ENCODE results near the gene CHST8. TPM values are rescaled to one million over a fixed set of nuclear protein-coding genes. Genes with fewer than 3 reads are reported as not detected.

Gene CHST8
- total and polyA plus RNA-seq, 4 donors: 0.05 to 0.07 TPM; not detected in 2

DNA sequence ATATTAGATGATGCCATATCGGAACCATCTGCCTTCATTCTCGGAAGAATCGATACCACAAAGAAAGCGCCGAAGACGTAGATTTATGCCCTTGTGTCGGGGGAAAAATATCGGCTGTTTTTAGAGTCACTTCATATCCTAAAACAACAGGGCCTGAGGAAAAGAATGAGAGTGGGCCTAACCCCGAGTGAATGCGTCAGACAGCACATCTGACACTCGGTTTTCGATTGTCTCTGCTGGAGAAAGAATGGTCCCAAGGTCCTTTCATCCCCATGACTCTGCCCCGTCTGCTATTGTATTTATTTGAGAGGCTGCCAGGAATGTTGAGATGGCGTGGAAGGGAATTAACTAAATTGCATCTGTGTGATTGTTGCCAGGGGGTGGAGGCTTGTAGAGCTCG is 46.1 kb downstream of the CHST8 start:
- Histone ChIP-seq H3K4me3 (ENCODE audit: low read depth in 1 of 3, low read length in 3 of 3) (no peak overlapping the region), H3K9ac (ENCODE audit: low read depth in 1 of 2, low read length in 2 of 2) (no peak overlapping the region), H3K4me1 (ENCODE audit: control insufficient read depth in 4 of 4, insufficient read depth in 4 of 4, low read length in 3 of 4) (no peaks in the 10 kb centered on the region), H3K9me3 (ENCODE audit: control insufficient read depth in 4 of 4, low read length in 3 of 4) (no peaks in the 10 kb centered on the region), H3K36me3 (ENCODE audit: control insufficient read depth in 4 of 4, insufficient read depth in 3 of 4, low read depth in 1 of 4, low read length in 3 of 4) (no peaks in the 10 kb centered on the region), H3K27me3 (ENCODE audit: control insufficient read depth in 4 of 4, insufficient read depth in 4 of 4, low read length in 3 of 4) (peaks cover 0 to 1% (median 0%) of the 10 kb centered on the region in 4 donors), H3K27ac (ENCODE audit: low read depth in 1 of 2, low read length in 2 of 2) (no peak overlapping the region)
- 79% methylated on average over 15 of the region's 15 CpGs for WGBS
- TF ChIP-seq REST (IDR thresholded peaks at IDR 0.05) (no peak), MAX (IDR thresholded peaks at IDR 0.05) (no peak), FOXA1 (IDR thresholded peaks at IDR 0.05) (no peak), HNF4G (IDR thresholded peaks at IDR 0.05) (no peak), RAD21 (IDR thresholded peaks at IDR 0.05) (no peak), SP1 (IDR thresholded peaks at IDR 0.05) (no peak), EGR1 (IDR thresholded peaks at IDR 0.05; ENCODE audit: low read depth in 2 of 2) (no peak), TAF1 (conservative IDR thresholded peaks at IDR 0.05) (no peak), GABPA (IDR thresholded peaks at IDR 0.05 in 1 of 2, conservative IDR thresholded peaks at IDR 0.05 in 1 of 2) (no peak), RXRA (IDR thresholded peaks at IDR 0.05) (no peak), HNF4A (conservative IDR thresholded peaks at IDR 0.05) (no peak), FOXA2 (IDR thresholded peaks at IDR 0.05) (no peak), YY1 (IDR thresholded peaks at IDR 0.05) (no peak), JUND (IDR thresholded peaks at IDR 0.05) (no peak), NR2F2 (IDR thresholded peaks at IDR 0.05) (no peak)
- TF ChIP-seq, protein P1, sequence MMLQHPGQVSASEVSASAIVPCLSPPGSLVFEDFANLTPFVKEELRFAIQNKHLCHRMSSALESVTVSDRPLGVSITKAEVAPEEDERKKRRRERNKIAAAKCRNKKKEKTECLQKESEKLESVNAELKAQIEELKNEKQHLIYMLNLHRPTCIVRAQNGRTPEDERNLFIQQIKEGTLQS (IDR thresholded peaks at IDR 0.05): no peak
- TF ChIP-seq, protein P2, sequence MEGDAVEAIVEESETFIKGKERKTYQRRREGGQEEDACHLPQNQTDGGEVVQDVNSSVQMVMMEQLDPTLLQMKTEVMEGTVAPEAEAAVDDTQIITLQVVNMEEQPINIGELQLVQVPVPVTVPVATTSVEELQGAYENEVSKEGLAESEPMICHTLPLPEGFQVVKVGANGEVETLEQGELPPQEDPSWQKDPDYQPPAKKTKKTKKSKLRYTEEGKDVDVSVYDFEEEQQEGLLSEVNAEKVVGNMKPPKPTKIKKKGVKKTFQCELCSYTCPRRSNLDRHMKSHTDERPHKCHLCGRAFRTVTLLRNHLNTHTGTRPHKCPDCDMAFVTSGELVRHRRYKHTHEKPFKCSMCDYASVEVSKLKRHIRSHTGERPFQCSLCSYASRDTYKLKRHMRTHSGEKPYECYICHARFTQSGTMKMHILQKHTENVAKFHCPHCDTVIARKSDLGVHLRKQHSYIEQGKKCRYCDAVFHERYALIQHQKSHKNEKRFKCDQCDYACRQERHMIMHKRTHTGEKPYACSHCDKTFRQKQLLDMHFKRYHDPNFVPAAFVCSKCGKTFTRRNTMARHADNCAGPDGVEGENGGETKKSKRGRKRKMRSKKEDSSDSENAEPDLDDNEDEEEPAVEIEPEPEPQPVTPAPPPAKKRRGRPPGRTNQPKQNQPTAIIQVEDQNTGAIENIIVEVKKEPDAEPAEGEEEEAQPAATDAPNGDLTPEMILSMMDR (IDR thresholded peaks at IDR 0.05; ENCODE audit: low read depth, low read length, missing input control): no peak
- TF ChIP-seq, protein P3, sequence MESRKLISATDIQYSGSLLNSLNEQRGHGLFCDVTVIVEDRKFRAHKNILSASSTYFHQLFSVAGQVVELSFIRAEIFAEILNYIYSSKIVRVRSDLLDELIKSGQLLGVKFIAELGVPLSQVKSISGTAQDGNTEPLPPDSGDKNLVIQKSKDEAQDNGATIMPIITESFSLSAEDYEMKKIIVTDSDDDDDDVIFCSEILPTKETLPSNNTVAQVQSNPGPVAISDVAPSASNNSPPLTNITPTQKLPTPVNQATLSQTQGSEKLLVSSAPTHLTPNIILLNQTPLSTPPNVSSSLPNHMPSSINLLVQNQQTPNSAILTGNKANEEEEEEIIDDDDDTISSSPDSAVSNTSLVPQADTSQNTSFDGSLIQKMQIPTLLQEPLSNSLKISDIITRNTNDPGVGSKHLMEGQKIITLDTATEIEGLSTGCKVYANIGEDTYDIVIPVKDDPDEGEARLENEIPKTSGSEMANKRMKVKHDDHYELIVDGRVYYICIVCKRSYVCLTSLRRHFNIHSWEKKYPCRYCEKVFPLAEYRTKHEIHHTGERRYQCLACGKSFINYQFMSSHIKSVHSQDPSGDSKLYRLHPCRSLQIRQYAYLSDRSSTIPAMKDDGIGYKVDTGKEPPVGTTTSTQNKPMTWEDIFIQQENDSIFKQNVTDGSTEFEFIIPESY (IDR thresholded peaks at IDR 0.05): no peak
- DNase-seq (ENCODE audit: low spot score): no peak
